ENCODE results near the gene BEND6. TPM values are rescaled to one million over a fixed set of nuclear protein-coding genes. Genes with fewer than 3 reads are reported as not detected.
"Not testable (repeated sequence)": the region's sequence is repeated elsewhere in the genome, so short reads cannot be mapped to it uniquely, and the experiment has no call there.

BEND6 gene
- total and polyA plus RNA-seq, 5 experiments from 2014 or later: 0.34 TPM; not detected in 4

GRCh38 chr6:57029213-57029612, 74.3 kb downstream of the BEND6 start:
- H3K27ac Mint-ChIP-seq: peak overlapping the region in 1 of 10 donors; percentile 32
- H3K4me3 Mint-ChIP-seq: no peak overlapping the region
- peaks cover 3 to 27% (median 5%) of the 10 kb centered on the region in 5 donors for H3K27me3 Mint-ChIP-seq
- H3K36me3 Mint-ChIP-seq: peaks cover 2 to 20% (median 15%) of the 10 kb centered on the region in 3 donors
- ATAC-seq: no peak
- POLR2A ChIA-PET: no interaction called here
- H3K9me3 Mint-ChIP-seq: peaks cover 4 to 23% (median 17%) of the 10 kb centered on the region in 9 donors
- DNase-seq: no peak
- H3K4me1 Mint-ChIP-seq: no peaks in the 10 kb centered on the region

GRCh38 chr6:57033228-57033627, 78.3 kb downstream of the BEND6 start:
- POLR2A ChIA-PET: no interaction called here
- no peak overlapping the region for H3K27ac Mint-ChIP-seq
- ATAC-seq (no peak), DNase-seq (no peak)
- no peak overlapping the region for H3K4me3 Mint-ChIP-seq
- H3K27me3 Mint-ChIP-seq: peaks cover 2 to 37% (median 16%) of the 10 kb centered on the region in 5 donors
- no peaks in the 10 kb centered on the region for H3K9me3 Mint-ChIP-seq
- no peaks in the 10 kb centered on the region for H3K4me1 Mint-ChIP-seq
- H3K36me3 Mint-ChIP-seq: peaks cover 0 to 2% (median 0%) of the 10 kb centered on the region in 3 donors

GRCh38 chr6:57035549-57035948, 80.6 kb downstream of the BEND6 start:
- DNase-seq (no peak), ATAC-seq (no peak)
- Mint-ChIP-seq H3K9me3 (no peaks in the 10 kb centered on the region), H3K4me1 (no peaks in the 10 kb centered on the region), H3K27me3 (peaks cover 11 to 45% (median 18%) of the 10 kb centered on the region in 5 donors), H3K4me3 (no peak overlapping the region), H3K27ac (no peak overlapping the region), H3K36me3 (no peaks in the 10 kb centered on the region)
- POLR2A ChIA-PET: no interaction called here

GRCh38 chr6:57038906-57039305, 84.0 kb downstream of the BEND6 start:
- DNase-seq (no peak), ATAC-seq (no peak)
- Mint-ChIP-seq H3K27ac (no peak overlapping the region), H3K4me3 (no peak overlapping the region), H3K27me3 (peaks cover 18 to 56% (median 19%) of the 10 kb centered on the region in 5 donors), H3K9me3 (no peaks in the 10 kb centered on the region), H3K4me1 (no peaks in the 10 kb centered on the region), H3K36me3 (no peaks in the 10 kb centered on the region)
- POLR2A ChIA-PET: no interaction called here

GRCh38 chr6:57040011-57040410, 85.1 kb downstream of the BEND6 start:
- H3K9me3 Mint-ChIP-seq: no peaks in the 10 kb centered on the region
- peaks cover 15 to 56% (median 18%) of the 10 kb centered on the region in 5 donors for H3K27me3 Mint-ChIP-seq
- no peak for ATAC-seq
- no peak overlapping the region for H3K27ac Mint-ChIP-seq
- no peaks in the 10 kb centered on the region for H3K4me1 Mint-ChIP-seq
- no peaks in the 10 kb centered on the region for H3K36me3 Mint-ChIP-seq
- POLR2A ChIA-PET: no interaction called here
- no peak for DNase-seq
- no peak overlapping the region for H3K4me3 Mint-ChIP-seq

- H3K27ac Mint-ChIP-seq, DNase-seq, H3K9me3 Mint-ChIP-seq, ATAC-seq, POLR2A ChIA-PET, H3K36me3 Mint-ChIP-seq, H3K4me3 Mint-ChIP-seq: not testable (repeated sequence)
- Mint-ChIP-seq H3K27me3 (peaks cover 7 to 35% (median 13%) of the 10 kb centered on the region in 5 donors), H3K4me1 (peaks cover 11 to 19% (median 16%) of the 10 kb centered on the region in 4 donors)
Observed at GRCh38 chr6:57044061-57044460, 89.2 kb downstream of the BEND6 start.

- Mint-ChIP-seq H3K4me3 (no peak overlapping the region), H3K4me1 (peaks cover 12 to 24% (median 21%) of the 10 kb centered on the region in 4 donors), H3K27ac (no peak overlapping the region), H3K36me3 (peaks cover 0 to 13% (median 0%) of the 10 kb centered on the region in 3 donors), H3K9me3 (no peaks in the 10 kb centered on the region), H3K27me3 (peaks cover 5 to 30% (median 10%) of the 10 kb centered on the region in 5 donors)
- POLR2A ChIA-PET: no interaction called here
- no peak for DNase-seq
- no peak for ATAC-seq
Observed at GRCh38 chr6:57044568-57044967, 89.7 kb downstream of the BEND6 start.

GRCh38 chr6:57046332-57047256, 91.7 kb downstream of the BEND6 start, which contains the start of gene KIAA1586:
KIAA1586 (plus strand) TSS chr6:57046693; CDS start chr6:57046756, 63 bp downstream.
- not testable (repeated sequence) for H3K9me3 Mint-ChIP-seq
- peak; percentile 58 to 86 (median 75) for DNase-seq
- peaks cover 0 to 31% (median 9%) of the 10 kb centered on the region in 3 donors for H3K36me3 Mint-ChIP-seq
- peak; percentile 88 to 91 for ATAC-seq
- H3K4me1 Mint-ChIP-seq: peaks cover 18 to 34% (median 31%) of the 10 kb centered on the region in 4 donors
- POLR2A ChIA-PET: interaction anchor here (0.7 kb wide), 1 partner anchor 43 kb away, joined by 4 read pairs; no protein-coding TSS in a partner anchor
- peak within 1 kb of the TSS; percentile 80 to 96 (median 92) for H3K27ac Mint-ChIP-seq
- peak within 1 kb of the TSS; percentile 94 to 99 (median 97) for H3K4me3 Mint-ChIP-seq
- peaks cover 2 to 10% (median 4%) of the 10 kb centered on the region in 5 donors for H3K27me3 Mint-ChIP-seq

- Mint-ChIP-seq H3K4me1 (peaks cover 18 to 34% (median 31%) of the 10 kb centered on the region in 4 donors), H3K36me3 (peaks cover 0 to 34% (median 12%) of the 10 kb centered on the region in 3 donors)
- POLR2A ChIA-PET, DNase-seq, H3K9me3 Mint-ChIP-seq, H3K27me3 Mint-ChIP-seq, H3K27ac Mint-ChIP-seq, H3K4me3 Mint-ChIP-seq: not testable (repeated sequence)
- ATAC-seq: peak; percentile 6 to 44
Observed at GRCh38 chr6:57047257-57047585, 92.3 kb downstream of the BEND6 start.

GRCh38 chr6:57047859-57048258, 93.0 kb downstream of the BEND6 start:
- H3K4me3 Mint-ChIP-seq: peak overlapping the region; percentile 35 to 82 (median 68)
- H3K27me3 Mint-ChIP-seq, POLR2A ChIA-PET, ATAC-seq, DNase-seq, H3K9me3 Mint-ChIP-seq: not testable (repeated sequence)
- peak overlapping the region in 8 of 10 donors; percentile 53 to 93 (median 78) for H3K27ac Mint-ChIP-seq
- H3K4me1 Mint-ChIP-seq: peaks cover 18 to 34% (median 31%) of the 10 kb centered on the region in 4 donors
- peaks cover 0 to 37% (median 12%) of the 10 kb centered on the region in 3 donors for H3K36me3 Mint-ChIP-seq

GRCh38 chr6:57048577-57048976, 93.7 kb downstream of the BEND6 start:
- POLR2A ChIA-PET: no interaction called here
- Mint-ChIP-seq H3K36me3 (peaks cover 0 to 44% (median 12%) of the 10 kb centered on the region in 3 donors), H3K4me1 (peaks cover 18 to 34% (median 31%) of the 10 kb centered on the region in 4 donors), H3K27ac (peak overlapping the region in 4 of 10 donors; percentile 9 to 58 (median 34)), H3K4me3 (peak overlapping the region in 8 of 10 donors; percentile 30 to 82 (median 67)), H3K9me3 (no peaks in the 10 kb centered on the region), H3K27me3 (peaks cover 0 to 6% (median 0%) of the 10 kb centered on the region in 5 donors)
- ATAC-seq (no peak), DNase-seq (no peak)

GRCh38 chr6:57063847-57064246, 108.9 kb downstream of the BEND6 start:
- DNase-seq: no peak
- POLR2A ChIA-PET: no interaction called here
- H3K27me3 Mint-ChIP-seq: no peaks in the 10 kb centered on the region
- H3K36me3 Mint-ChIP-seq: peaks cover 5 to 65% (median 21%) of the 10 kb centered on the region in 3 donors
- ATAC-seq: no peak
- H3K27ac Mint-ChIP-seq: no peak overlapping the region
- H3K4me3 Mint-ChIP-seq: no peak overlapping the region
- no peaks in the 10 kb centered on the region for H3K9me3 Mint-ChIP-seq
- H3K4me1 Mint-ChIP-seq: peaks cover 0 to 6% (median 0%) of the 10 kb centered on the region in 4 donors

GRCh38 chr6:57064809-57065208, 109.9 kb downstream of the BEND6 start:
- H3K27me3 Mint-ChIP-seq: no peaks in the 10 kb centered on the region
- peak overlapping the region in 2 of 10 donors; percentile 31 to 45 for H3K27ac Mint-ChIP-seq
- POLR2A ChIA-PET: no interaction called here
- DNase-seq: no peak
- H3K9me3 Mint-ChIP-seq: no peaks in the 10 kb centered on the region
- no peak overlapping the region for H3K4me3 Mint-ChIP-seq
- peaks cover 0 to 6% (median 2%) of the 10 kb centered on the region in 4 donors for H3K4me1 Mint-ChIP-seq
- peaks cover 2 to 59% (median 16%) of the 10 kb centered on the region in 3 donors for H3K36me3 Mint-ChIP-seq
- no peak for ATAC-seq
